Stomach smooth muscle (tissue), 2 donors: ENCODE measurements around the gene C22orf39.

ENCODE experiments used
- H3K27ac ChIP-seq: one replicate; pipeline ENCODE4 v1.7.0; 2013; ENCODE audit warnings: mild to moderate bottlenecking, low read length, inconsistent platforms
- H3K27me3 ChIP-seq, 2 donors: one replicate each; pipeline ENCODE4 v1.7.0; 2013; ENCODE audit warnings: low read length in 2 of 2; ENCODE audit not compliant: insufficient read depth in 2 of 2, control insufficient read depth in 1 of 2
- H3K36me3 ChIP-seq, 2 donors: one replicate each; pipeline ENCODE4 v1.7.0; 2013; ENCODE audit warnings: low read length in 2 of 2; ENCODE audit not compliant: control insufficient read depth in 2 of 2, insufficient read depth in 2 of 2
- H3K4me1 ChIP-seq: one replicate; pipeline ENCODE4 v1.7.0; 2013; ENCODE audit warnings: low read length; ENCODE audit not compliant: control insufficient read depth, insufficient read depth
- H3K4me3 ChIP-seq, 2 donors: one replicate each; pipeline ENCODE4 v1.7.0; 2013; ENCODE audit warnings: low read length in 2 of 2
- H3K9ac ChIP-seq, 2 donors: one replicate each; pipeline ENCODE4 v1.7.0; 2013; ENCODE audit warnings: low read length in 2 of 2, mild to moderate bottlenecking in 1 of 2
- H3K9me3 ChIP-seq, 2 donors: one replicate each; pipeline ENCODE4 v1.7.0; 2013; ENCODE audit warnings: low read length in 2 of 2; ENCODE audit not compliant: control insufficient read depth in 2 of 2
- donor health status: healthy.
- donor health status: Pancreatic carcinoma.

The C22orf39 gene

GRCh38 chr22:19396934-19397733 lies 50.4 kb downstream of the C22orf39 start:
- no peaks in the 10 kb centered on the region for H3K4me1 ChIP-seq
- H3K27me3 ChIP-seq: no peaks in the 10 kb centered on the region
- H3K9me3 ChIP-seq: no peaks in the 10 kb centered on the region
- H3K9ac ChIP-seq: no peak overlapping the region
- no peak overlapping the region for H3K4me3 ChIP-seq
- H3K36me3 ChIP-seq: peaks cover 41 to 51% of the 10 kb centered on the region in 2 donors
- no peak overlapping the region for H3K27ac ChIP-seq

- H3K4me3 ChIP-seq: no peak overlapping the region
- H3K9ac ChIP-seq: no peak overlapping the region
- no peak overlapping the region for H3K27ac ChIP-seq
- H3K36me3 ChIP-seq: peaks cover 47 to 56% of the 10 kb centered on the region in 2 donors
- H3K27me3 ChIP-seq: no peaks in the 10 kb centered on the region
- no peaks in the 10 kb centered on the region for H3K9me3 ChIP-seq
- H3K4me1 ChIP-seq: no peaks in the 10 kb centered on the region
Measured at GRCh38 chr22:19396561-19396933, 51.0 kb downstream of the C22orf39 start.

GRCh38 chr22:19395276-19395675 lies 52.2 kb downstream of the C22orf39 start:
- no peak overlapping the region for H3K27ac ChIP-seq

GRCh38 chr22:19394274-19395050 lies 53.0 kb downstream of the C22orf39 start:
- H3K4me1 ChIP-seq: no peaks in the 10 kb centered on the region
- no peak overlapping the region for H3K27ac ChIP-seq
- no peak overlapping the region for H3K4me3 ChIP-seq
- H3K9me3 ChIP-seq: no peaks in the 10 kb centered on the region
- peaks cover 46 to 58% of the 10 kb centered on the region in 2 donors for H3K36me3 ChIP-seq
- H3K27me3 ChIP-seq: no peaks in the 10 kb centered on the region
- no peak overlapping the region for H3K9ac ChIP-seq

More at GRCh38 chr22:19395276-19395675, 52.2 kb downstream of the C22orf39 start:
- no peak overlapping the region for H3K4me3 ChIP-seq
- peaks cover 48 to 55% of the 10 kb centered on the region in 2 donors for H3K36me3 ChIP-seq
- H3K9me3 ChIP-seq: no peaks in the 10 kb centered on the region
- H3K27me3 ChIP-seq: no peaks in the 10 kb centered on the region
- no peaks in the 10 kb centered on the region for H3K4me1 ChIP-seq
- no peak overlapping the region for H3K9ac ChIP-seq

- Histone ChIP-seq H3K4me3 (no peak overlapping the region), H3K9ac (no peak overlapping the region), H3K36me3 (peaks cover 51 to 63% of the 10 kb centered on the region in 2 donors), H3K27me3 (no peaks in the 10 kb centered on the region), H3K9me3 (no peaks in the 10 kb centered on the region), H3K27ac (no peak overlapping the region), H3K4me1 (no peaks in the 10 kb centered on the region)
Measured at GRCh38 chr22:19393704-19394103, 53.8 kb downstream of the C22orf39 start.
